HepG2 (cell line): ENCODE data around the gene USH2A. TPM values are rescaled to one million over a fixed set of nuclear protein-coding genes. Genes with fewer than 3 reads are reported as not detected.

Source experiments
- ATAC-seq: fragments of 200-7000 bp; cut with Tn5 transposase; 3 replicates; pipeline ENCODE4 v1.9.1; 2020; ENCODE audit warnings: mild to moderate bottlenecking, moderate library complexity
- BruUV-seq: library from RNA; stranded (reverse); fragments of 400-500 nt; replicated peaks from 2 replicates; lab custom pipeline; 2021; lab: Mats Ljungman, UMichigan
- CTCF ChIA-PET: fragments of 300-600 bp; formaldehyde crosslinking; extraction: SDS; loops from one replicate; lab custom pipeline; 2021; ENCODE audit warnings: low total read pairs, inconsistent platforms, low intra/inter-chr PET ratio; lab: Yijun Ruan, JAX
- POLR2A ChIA-PET: fragments of 350-600 bp; sonication (Branson Sonifier 250); formaldehyde crosslinking; loops from one replicate; lab custom pipeline; 2020; ENCODE audit warnings: antibody characterized with exemption, inconsistent platforms; lab: Yijun Ruan, JAX
- DNase-seq: peaks from one replicate; pipeline ENCODE4 v3.0.0-alpha.2; 2015; ENCODE audit warnings: low spot score
- FAIRE-seq: peaks from 3 replicates; lab custom pipeline; 2011; peaks lifted over from hg19 to GRCh38; lab: Jason Lieb, UNC
- H2AFZ ChIP-seq: one replicate; pipeline ENCODE4 v1.6.1; 2011; ENCODE audit warnings: low read length, inconsistent platforms
- H3K27ac ChIP-seq: fragments of 300-600 bp; 3 replicates; pipeline ENCODE4 v1.8.0; 2011; ENCODE audit warnings: mixed run types, mild to moderate bottlenecking, mixed read lengths, low read length, inconsistent platforms; ENCODE audit not compliant: insufficient read depth; ENCODE audit errors: extremely low read length
- H3K27me3 ChIP-seq, 2 experiments: fragments of 200-600 bp in 1 of 2; 2 replicates in 1 of 2; 3 replicates in 1 of 2; pipeline versions ENCODE4 v1.6.0 to v1.8.0; 2011; ENCODE audit warnings: low read length in 2 of 2, mild to moderate bottlenecking in 2 of 2, moderate library complexity in 2 of 2, inconsistent platforms in 1 of 2; ENCODE audit not compliant: insufficient read depth in 2 of 2, control insufficient read depth in 1 of 2
- H3K36me3 ChIP-seq, 2 experiments: fragments of 200-600 bp in 1 of 2; replicated peaks in 1 of 2; 2 replicates in 1 of 2; 3 replicates in 1 of 2; pipeline versions ENCODE4 v1.5.1 to v1.8.0; 2011; ENCODE audit warnings: low read length in 2 of 2, inconsistent platforms in 1 of 2; ENCODE audit not compliant: insufficient read depth in 2 of 2, control insufficient read depth in 1 of 2
- H3K4me1 ChIP-seq: 2 replicates; pipeline ENCODE4 v1.5.1; 2012; ENCODE audit warnings: low read length, inconsistent platforms; ENCODE audit not compliant: insufficient read depth
- H3K4me2 ChIP-seq: 2 replicates; pipeline ENCODE4 v1.6.0; 2011; ENCODE audit warnings: low read depth, low read length, inconsistent platforms
- H3K4me3 ChIP-seq, 3 experiments: fragments of 200-600 bp in 1 of 3; sonication (generic), shearing (Covaris generic) in 1 of 3; replicated peaks in 1 of 3; 2 replicates each; pipeline ENCODE4 v1.5.1; 2011 to 2016; ENCODE audit warnings: low read length in 3 of 3, inconsistent platforms in 2 of 3, low read depth in 2 of 3, mild to moderate bottlenecking in 2 of 3, control low read depth in 1 of 3, mixed read lengths in 1 of 3; ENCODE audit not compliant: insufficient read depth in 1 of 3
- H3K79me2 ChIP-seq: one replicate; pipeline ENCODE4 v1.6.1; 2011; ENCODE audit warnings: low read length, inconsistent platforms; ENCODE audit not compliant: insufficient read depth
- H3K9ac ChIP-seq: 2 replicates; pipeline ENCODE4 v1.6.0; 2011; ENCODE audit warnings: mild to moderate bottlenecking, low read depth, low read length, inconsistent platforms; ENCODE audit not compliant: insufficient read depth
- H3K9me3 ChIP-seq: 2 replicates; pipeline ENCODE4 v1.5.1; 2012; ENCODE audit warnings: mild to moderate bottlenecking, low read length
- H4K20me1 ChIP-seq: 2 replicates; pipeline ENCODE4 v1.6.0; 2011; ENCODE audit warnings: inconsistent platforms, mild to moderate bottlenecking, low read length, moderate library complexity; ENCODE audit not compliant: insufficient read depth
- CEBPB ChIP-seq: IDR thresholded peaks from 2 replicates; pipeline ENCODE4 v1.6.1; 2011; ENCODE audit warnings: low read depth, low read length, improper control_type of control experiment, borderline replicate concordance
- GFI1 ChIP-seq: sonication (generic); formaldehyde crosslinking; IDR thresholded peaks from 2 replicates; pipeline ENCODE4 v1.5.0; 2020; ENCODE audit warnings: missing genetic modification reagents, mild to moderate bottlenecking, borderline replicate concordance
- MED1 ChIP-seq: sonication (generic); formaldehyde crosslinking; IDR thresholded peaks from 2 replicates; pipeline ENCODE4 v1.4.0; 2020; ENCODE audit warnings: missing genetic modification reagents
- MZF1 ChIP-seq: sonication (generic); formaldehyde crosslinking; IDR thresholded peaks from 2 replicates; pipeline ENCODE4 v1.8.1; 2023; ENCODE audit warnings: mild to moderate bottlenecking, missing genetic modification reagents, borderline replicate concordance
- NFAT5 ChIP-seq: sonication (generic); formaldehyde crosslinking; IDR thresholded peaks from 2 replicates; pipeline ENCODE4 v1.4.0; 2020; ENCODE audit warnings: missing genetic modification reagents
- PHB2 ChIP-seq: fragments of 450-650 bp; IDR thresholded peaks from 2 replicates; pipeline ENCODE4 v1.6.1; 2018; ENCODE audit not compliant: partially characterized antibody
- U2AF1 ChIP-seq: fragments of 200-400 bp; formaldehyde crosslinking; optimal IDR thresholded peaks from 2 replicates; pipeline ENCODE3; 2017; ENCODE audit warnings: mild to moderate bottlenecking, low read depth, low read length
- ZBTB10 ChIP-seq: sonication (generic); formaldehyde crosslinking; IDR thresholded peaks from 2 replicates; pipeline ENCODE4 v1.4.0; 2020; ENCODE audit warnings: missing genetic modification reagents, borderline replicate concordance
- ZBTB3 ChIP-seq: sonication (generic); formaldehyde crosslinking; IDR thresholded peaks from 2 replicates; pipeline ENCODE4 v1.4.0; 2020; ENCODE audit warnings: low read depth, mild to moderate bottlenecking, moderate library complexity, missing genetic modification reagents, borderline replicate concordance
- ZNF160 ChIP-seq: sonication (generic); formaldehyde crosslinking; IDR thresholded peaks from 2 replicates; pipeline ENCODE4 v1.8.0; 2022; ENCODE audit warnings: mild to moderate bottlenecking, inconsistent platforms, missing genetic modification reagents
- ZNF263 ChIP-seq: sonication (generic); formaldehyde crosslinking; IDR thresholded peaks from 2 replicates; pipeline ENCODE4 v1.4.0; 2020; ENCODE audit warnings: missing genetic modification reagents
- WGBS: methylation state at CpG from one replicate; pipeline ENCODE4 v1.1.6; 2017; ENCODE audit warnings: low lambda C conversion rate; 5-methylcytosine and 5-hydroxymethylcytosine counted together
- in situ Hi-C: cut with HindIII; loops from 2 replicates; pipeline ENCODE4 v1.10.0; 2017; ENCODE audit warnings: low pct_unique_long_range_greater_than_20kb; ENCODE audit not compliant: extremely low pct_ligation_motif_present
- intact Hi-C: fragments of 100-400 bp; cut with micrococcal nuclease; formaldehyde crosslinking; loops from one replicate; pipeline ENCODE4 v1.10.0; 2022; ENCODE audit not compliant: unreplicated experiment
- polyA plus RNA-seq, 8 experiments: library from polyadenylated mRNA; depleted of rRNA in 3 of 8; stranded (reverse) in 7 of 8; unstranded in 1 of 8; fragments of >200 nt; fragmentation: Illumina TruSeq in 4 of 8; extraction: Trizol in 4 of 8; gene quantifications; 2 replicates each; pipeline versions ENCODE4 v1.2.1 to v1.2.3, GENCODE V29; 2011 to 2016; ENCODE audit warnings: low read depth in 4 of 8, missing spikeins in 1 of 8, mixed read lengths in 1 of 8; ENCODE audit not compliant: insufficient read depth in 1 of 8
- total RNA-seq, 5 experiments: library from RNA; depleted of rRNA; stranded (reverse); fragments of >200 nt; fragmentation: Illumina TruSeq; extraction: Trizol; gene quantifications; 2 replicates each; pipeline ENCODE4 v1.2.3, GENCODE V29; 2016; ENCODE audit warnings: low read depth in 1 of 5

Gene USH2A
- total and polyA plus RNA-seq, 2 of the 13 experiments (the other 11 are each of a cell fraction or from before 2014, with no cell fraction given): 0.02 TPM; not detected in 1

GRCh38 chr1:216293683-216294082 lies 129.6 kb downstream of the USH2A start:
- intact Hi-C loops: no loop called here
- BruUV-seq: no TSS peak
- ATAC-seq (no peak), DNase-seq (no peak), FAIRE-seq (no peak)
- H3K27ac ChIP-seq: no peak overlapping the region
- H4K20me1 ChIP-seq: no peaks in the 10 kb centered on the region
- TF ChIP-seq U2AF1 (no peak), GFI1 (CRISPR knock-in tag) (no peak), CEBPB (no peak)
- ChIA-PET CTCF (no interaction called here), POLR2A (no interaction called here)
- no peak overlapping the region for H3K9ac ChIP-seq
- WGBS: 30% methylated on average over 6 of the region's 6 CpGs
- H3K79me2 ChIP-seq: no peaks in the 10 kb centered on the region
- no peaks in the 10 kb centered on the region for H3K9me3 ChIP-seq
- no peak overlapping the region for H2AFZ ChIP-seq
- no peaks in the 10 kb centered on the region for H3K4me1 ChIP-seq
- H3K36me3 ChIP-seq: no peaks in the 10 kb centered on the region
- no peak overlapping the region for H3K4me3 ChIP-seq
- in situ Hi-C loops: no loop called here
- no peak overlapping the region for H3K4me2 ChIP-seq
- no peaks in the 10 kb centered on the region for H3K27me3 ChIP-seq

- H4K20me1 ChIP-seq: no peaks in the 10 kb centered on the region
- DNase-seq (no peak), ATAC-seq (no peak), FAIRE-seq (no peak)
- BruUV-seq: no TSS peak
- ChIA-PET CTCF (no interaction called here), POLR2A (no interaction called here)
- intact Hi-C loops (no loop called here), in situ Hi-C loops (no loop called here)
- H3K9ac ChIP-seq: no peak overlapping the region
- no peak overlapping the region for H3K4me2 ChIP-seq
- no peaks in the 10 kb centered on the region for H3K27me3 ChIP-seq
- H3K4me3 ChIP-seq: no peak overlapping the region
- no peaks in the 10 kb centered on the region for H3K36me3 ChIP-seq
- no peak overlapping the region for H2AFZ ChIP-seq
- WGBS: 0% methylated on average over 3 of the region's 3 CpGs
- H3K27ac ChIP-seq: no peak overlapping the region
- peaks cover 18% of the 10 kb centered on the region; the same call in 1 of the 2 replicates for H3K9me3 ChIP-seq
- H3K4me1 ChIP-seq: no peaks in the 10 kb centered on the region
- no peaks in the 10 kb centered on the region for H3K79me2 ChIP-seq
- TF ChIP-seq PHB2 (no peak), ZBTB3 (CRISPR knock-in tag) (no peak), MZF1 (CRISPR knock-in tag) (no peak), ZBTB10 (CRISPR knock-in tag) (no peak), ZNF263 (CRISPR knock-in tag) (no peak), ZNF160 (CRISPR knock-in tag) (no peak), NFAT5 (CRISPR knock-in tag) (no peak), MED1 (CRISPR knock-in tag) (no peak)
Measured at GRCh38 chr1:216290074-216290473, 133.2 kb downstream of the USH2A start.
